LNCAP (cell line): ENCODE data around the gene RBM20.

Experiments used
- TF ChIP-seq, protein P1 (sequence below): fragments of 450-650 bp; IDR thresholded peaks from 2 replicates; pipeline ENCODE4 v1.5.1; 2017; ENCODE audit warnings: mild to moderate bottlenecking

Gene RBM20

DNA sequence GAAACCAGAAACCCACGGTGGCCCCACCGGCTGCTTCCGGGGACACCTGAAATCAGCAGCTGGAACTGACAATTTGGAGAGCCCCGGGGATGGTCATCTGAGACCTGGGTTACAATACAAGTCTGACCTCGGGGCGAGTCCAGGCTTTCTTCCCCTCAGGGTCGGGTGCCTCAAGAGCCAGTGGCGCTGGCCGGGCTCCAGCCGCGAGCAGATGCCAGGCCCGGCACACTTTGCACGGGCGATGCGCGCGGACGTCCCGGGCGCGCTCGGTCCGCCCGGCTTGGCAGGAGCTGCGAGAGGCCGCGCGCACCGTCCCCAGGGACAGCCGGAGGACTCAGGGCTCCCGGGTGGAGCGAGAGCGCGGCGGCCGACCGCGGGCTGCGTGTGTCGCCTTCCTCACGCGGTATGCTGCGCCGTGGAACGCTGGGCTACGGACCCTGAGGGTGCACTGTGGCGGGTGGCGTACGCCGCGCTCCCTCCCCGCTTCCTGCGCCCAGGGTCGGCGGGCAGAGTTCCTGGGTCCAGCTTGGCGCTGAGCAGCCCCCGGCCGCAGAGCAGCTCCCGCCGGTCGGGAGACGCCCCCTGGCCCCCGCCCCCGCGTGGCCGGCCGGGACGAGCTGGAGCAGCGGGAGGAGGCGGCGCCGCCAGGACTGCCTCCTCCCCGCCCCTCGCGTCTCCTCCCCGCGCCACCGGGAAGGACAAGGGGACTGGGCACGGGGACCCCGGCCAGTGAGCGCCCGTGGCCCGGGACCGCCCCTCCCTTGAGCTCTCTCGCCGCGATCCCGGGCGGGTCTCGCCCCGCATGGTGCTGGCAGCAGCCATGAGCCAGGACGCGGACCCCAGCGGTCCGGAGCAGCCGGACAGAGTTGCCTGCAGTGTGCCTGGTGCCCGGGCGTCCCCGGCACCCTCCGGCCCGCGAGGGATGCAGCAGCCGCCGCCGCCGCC is at the start of gene RBM20:
Gene RBM20 (plus strand): TSS at position 684 of the 945 bp plus-strand sequence. CDS start 119 bp downstream, at position 803.
- TF ChIP-seq, protein P1, sequence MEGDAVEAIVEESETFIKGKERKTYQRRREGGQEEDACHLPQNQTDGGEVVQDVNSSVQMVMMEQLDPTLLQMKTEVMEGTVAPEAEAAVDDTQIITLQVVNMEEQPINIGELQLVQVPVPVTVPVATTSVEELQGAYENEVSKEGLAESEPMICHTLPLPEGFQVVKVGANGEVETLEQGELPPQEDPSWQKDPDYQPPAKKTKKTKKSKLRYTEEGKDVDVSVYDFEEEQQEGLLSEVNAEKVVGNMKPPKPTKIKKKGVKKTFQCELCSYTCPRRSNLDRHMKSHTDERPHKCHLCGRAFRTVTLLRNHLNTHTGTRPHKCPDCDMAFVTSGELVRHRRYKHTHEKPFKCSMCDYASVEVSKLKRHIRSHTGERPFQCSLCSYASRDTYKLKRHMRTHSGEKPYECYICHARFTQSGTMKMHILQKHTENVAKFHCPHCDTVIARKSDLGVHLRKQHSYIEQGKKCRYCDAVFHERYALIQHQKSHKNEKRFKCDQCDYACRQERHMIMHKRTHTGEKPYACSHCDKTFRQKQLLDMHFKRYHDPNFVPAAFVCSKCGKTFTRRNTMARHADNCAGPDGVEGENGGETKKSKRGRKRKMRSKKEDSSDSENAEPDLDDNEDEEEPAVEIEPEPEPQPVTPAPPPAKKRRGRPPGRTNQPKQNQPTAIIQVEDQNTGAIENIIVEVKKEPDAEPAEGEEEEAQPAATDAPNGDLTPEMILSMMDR: no peak

- TF ChIP-seq, protein P1: no peak
Measured at GRCh38 chr10:110597476-110597875, 46.7 kb upstream of the RBM20 start.

DNA sequence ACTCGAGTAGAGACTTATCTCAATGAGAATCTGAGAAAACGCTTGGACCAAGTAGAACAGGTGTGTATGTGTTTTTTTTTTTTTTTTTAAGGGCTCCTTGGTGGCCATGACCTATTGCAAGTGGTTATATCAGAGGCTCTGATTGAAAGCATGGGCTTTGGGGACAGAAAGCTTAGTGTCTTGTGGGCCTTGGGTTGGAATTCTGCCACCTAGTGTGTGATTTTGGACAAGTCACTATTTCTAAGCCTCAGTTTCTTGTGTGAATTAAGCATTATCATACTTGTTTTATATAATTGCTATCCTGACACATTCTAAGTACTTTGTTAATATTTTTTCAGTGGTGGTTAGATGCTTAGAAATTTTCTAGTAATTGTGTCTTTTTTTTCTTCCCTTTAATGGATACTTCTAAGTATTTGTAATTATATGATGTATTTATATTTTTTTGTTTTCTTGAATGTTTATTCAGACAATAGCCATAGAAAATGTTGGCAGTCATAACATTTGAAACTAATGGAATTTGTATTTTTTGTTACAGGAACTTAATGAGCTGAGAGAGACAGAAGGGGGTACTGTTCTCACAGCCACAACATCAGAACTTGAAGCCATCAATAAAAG is 43.5 kb upstream of the RBM20 start:
- TF ChIP-seq, protein P1: peak; percentile 61

- TF ChIP-seq, protein P1: no peak
Measured at GRCh38 chr10:110601581-110601980, 42.6 kb upstream of the RBM20 start.

DNA sequence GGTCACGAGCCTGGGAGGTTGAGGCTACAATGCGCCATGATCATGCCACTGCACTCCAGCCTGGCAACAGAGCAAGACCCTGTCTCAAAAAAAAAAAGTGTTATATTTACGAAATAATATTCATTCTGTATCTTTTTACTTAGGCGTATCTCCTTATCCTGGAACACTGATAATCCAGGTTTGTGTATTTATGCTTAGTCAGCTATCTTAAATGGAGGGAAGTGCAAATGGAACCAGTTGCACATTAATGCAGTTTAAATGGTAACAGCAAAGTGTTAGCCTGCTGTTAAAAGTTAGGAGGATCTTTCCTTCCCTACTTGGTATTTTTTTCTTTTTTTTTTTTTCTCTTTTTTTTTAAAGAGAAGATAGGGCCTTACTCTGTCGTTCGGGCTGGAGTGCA is 36.0 kb upstream of the RBM20 start:
- TF ChIP-seq, protein P1: no peak

DNA sequence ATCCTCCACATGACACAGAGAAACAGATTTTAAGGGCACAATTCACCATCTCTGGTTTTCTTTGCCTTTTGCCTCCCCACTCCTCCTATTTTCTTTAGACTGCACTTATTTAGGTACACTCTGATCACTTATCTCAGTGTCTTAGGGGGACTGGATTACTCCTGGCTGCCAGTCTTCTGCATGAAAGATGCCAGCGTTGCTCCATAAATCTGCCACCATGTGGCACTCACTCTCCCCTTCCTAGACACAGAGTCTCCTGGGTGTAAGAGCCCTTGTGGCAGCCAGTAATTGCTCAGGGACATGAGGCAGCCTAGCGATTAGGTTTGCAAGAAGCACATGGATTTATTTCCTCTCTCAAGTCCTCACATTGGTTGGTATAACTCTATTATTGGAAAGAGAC is 34.5 kb upstream of the RBM20 start:
- TF ChIP-seq, protein P1: no peak

GRCh38 chr10:110610308-110610774 is 33.8 kb upstream of the RBM20 start:
- TF ChIP-seq, protein P1: peak; percentile 85
